GM19328 (cell line): ENCODE measurements around the gene CASK.

Source experiments
- ATAC-seq: cut with Tn5 transposase; IDR thresholded peaks from one replicate; pipeline ENCODE4 v1.9.1; 2021; ENCODE audit warnings: mild to moderate bottlenecking, moderate library complexity; ENCODE audit not compliant: unreplicated experiment

Gene CASK

GRCh38 chrX:41857670-41858069, 65.7 kb downstream of the CASK start:
- ATAC-seq: no peak

- no peak for ATAC-seq
These were observed 76.6 kb downstream of the CASK start for GRCh38 chrX:41846714-41847113.

DNA sequence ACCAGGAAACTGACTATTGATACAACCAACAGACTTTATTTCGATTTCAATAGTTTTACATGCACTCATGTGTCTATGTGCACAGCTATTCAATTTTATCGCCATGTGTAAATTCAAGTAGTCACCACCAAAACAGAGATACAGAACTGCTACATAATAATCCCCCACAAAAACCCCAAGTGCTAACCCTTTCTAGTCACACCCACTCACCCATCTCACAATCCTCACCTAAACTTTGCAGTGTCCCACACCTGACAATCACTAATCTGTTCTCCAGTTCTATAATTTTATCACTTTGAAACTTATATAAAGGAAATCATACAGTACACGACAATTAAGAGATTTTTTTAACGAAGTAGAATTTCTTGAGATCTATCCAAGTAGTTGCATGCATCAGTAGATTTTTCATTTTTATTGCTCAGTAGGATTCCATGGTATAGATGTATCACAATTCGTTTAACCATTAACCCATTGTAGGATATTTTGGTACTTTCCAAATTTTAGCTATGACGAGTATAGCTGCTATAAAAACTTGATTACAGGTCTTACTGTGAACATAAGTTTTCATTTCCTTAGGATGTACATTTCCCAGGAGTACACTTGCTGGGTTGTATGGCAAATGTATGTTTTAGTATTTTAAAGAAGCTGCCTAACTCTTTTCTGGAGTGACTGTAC, 85.9 kb downstream of the CASK start:
- ATAC-seq: no peak

- ATAC-seq: no peak
These were observed 94.5 kb downstream of the CASK start for GRCh38 chrX:41828826-41829225.

DNA sequence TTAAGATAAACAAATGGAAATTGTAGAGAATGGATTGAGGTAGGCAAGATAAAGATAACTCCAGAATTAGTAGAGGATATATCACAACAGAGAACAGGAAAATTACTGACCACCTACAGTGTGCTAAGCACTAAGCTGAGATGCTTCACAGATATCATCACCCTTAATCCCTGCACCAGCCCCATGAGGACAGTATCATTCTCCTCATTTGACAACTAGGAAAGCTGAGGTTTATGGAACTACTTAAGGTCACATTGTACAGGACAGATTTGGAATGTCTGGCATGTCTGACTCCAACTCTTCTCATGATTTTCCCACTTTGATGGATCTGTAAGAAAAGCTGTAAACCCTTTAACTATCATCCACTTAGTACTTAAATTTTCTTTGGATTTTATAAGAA, 95.5 kb downstream of the CASK start:
- ATAC-seq: no peak

DNA sequence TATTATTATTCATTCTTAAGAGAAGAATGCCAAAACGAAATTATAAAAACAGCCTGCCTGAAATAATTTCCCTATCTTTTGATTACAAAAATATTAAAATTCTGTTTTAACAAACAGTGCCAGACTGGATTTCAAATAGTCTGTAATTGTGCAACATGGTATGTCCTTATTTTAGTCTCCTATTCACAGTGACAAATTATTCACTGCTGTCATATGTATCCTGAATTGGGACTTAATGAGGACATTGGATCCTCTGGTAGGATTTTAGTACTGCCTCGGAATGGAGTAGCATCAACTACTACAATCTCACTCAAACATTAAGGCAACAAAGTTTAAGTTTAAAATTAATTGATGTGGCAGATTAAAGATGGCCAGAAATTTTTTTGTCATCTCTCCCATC, 97.6 kb downstream of the CASK start:
- no peak for ATAC-seq

GRCh38 chrX:41824551-41824950, 98.8 kb downstream of the CASK start:
- ATAC-seq: no peak

GRCh38 chrX:41823402-41823801, 100.0 kb downstream of the CASK start:
- ATAC-seq: no peak

DNA sequence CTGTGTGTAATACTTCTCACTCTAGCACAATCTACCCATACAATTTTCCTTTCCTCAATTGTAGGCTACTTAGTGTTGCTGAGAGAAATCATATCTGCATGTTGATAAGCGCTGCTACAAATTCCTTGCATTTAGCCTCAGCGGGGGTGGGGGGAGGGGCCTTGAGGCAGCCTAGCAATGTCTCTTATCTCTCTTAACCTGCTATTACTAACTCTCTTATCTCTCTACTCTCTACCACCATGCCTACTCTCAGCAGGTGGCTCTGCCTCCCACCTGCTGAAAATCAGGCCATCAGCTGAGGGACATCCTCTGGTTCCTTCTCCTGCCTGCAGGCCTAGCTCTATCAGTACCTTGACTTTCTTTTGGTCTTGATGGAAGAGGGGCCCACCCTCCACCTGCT, 100.5 kb downstream of the CASK start:
- ATAC-seq: no peak

DNA sequence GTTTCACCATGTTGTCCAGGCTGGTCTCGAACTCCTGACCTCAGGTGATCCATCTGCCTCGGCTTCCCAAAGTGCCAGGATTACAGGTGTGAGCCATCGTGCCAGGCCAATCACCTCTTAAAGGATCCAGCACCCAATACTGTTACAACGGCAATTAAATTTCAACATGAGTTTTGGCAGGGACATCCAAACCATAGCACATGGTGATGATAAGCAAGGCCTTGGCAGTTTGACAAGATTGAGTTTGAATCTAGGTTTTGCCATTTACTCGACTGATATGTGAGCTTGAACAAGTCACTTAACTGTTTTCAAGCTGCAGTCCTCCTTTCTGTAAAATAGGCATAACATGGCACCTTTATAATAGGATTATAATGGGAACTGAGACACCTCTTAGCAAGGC, 115.3 kb downstream of the CASK start:
- ATAC-seq: no peak

- ATAC-seq: no peak
These were observed 120.4 kb downstream of the CASK start for GRCh38 chrX:41802958-41803357.

DNA sequence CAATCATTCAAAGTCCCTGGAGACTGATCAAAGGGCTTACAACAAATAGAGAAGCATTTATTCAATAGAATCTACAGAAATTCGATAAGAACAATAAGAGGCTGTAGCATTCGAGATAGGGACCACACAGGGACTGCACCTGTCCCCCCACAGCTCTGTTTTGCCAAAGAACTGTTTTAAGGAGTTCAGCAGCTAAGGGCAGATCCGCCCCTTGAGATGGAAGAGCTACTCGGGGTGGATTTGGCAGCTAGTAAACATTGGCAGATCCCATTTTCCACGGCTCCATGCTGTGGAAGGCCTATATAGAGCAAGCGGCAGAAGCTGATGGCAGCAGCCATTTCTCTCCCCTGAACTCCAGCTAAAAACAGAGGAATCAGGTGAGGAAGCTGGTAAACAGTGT, 123.7 kb downstream of the CASK start:
- no peak for ATAC-seq

DNA sequence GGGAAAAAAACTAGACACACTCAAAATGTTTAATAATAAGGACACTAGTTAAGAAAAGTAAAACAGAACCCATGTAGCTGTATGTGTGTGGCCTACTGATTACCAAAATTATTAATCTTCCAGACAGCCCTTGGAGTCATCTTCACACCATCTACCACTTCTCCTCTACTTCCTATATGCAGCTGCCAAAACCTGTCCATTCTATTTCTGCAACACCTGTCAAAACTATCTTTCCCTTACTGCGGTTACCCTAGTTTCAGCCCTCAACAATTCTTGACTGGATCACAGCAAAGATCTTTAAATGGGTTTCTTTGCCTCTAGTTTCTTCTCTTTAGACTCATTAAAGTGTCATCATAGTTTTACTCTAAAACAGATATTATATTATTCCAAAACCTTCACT, 126.8 kb downstream of the CASK start:
- no peak for ATAC-seq

DNA sequence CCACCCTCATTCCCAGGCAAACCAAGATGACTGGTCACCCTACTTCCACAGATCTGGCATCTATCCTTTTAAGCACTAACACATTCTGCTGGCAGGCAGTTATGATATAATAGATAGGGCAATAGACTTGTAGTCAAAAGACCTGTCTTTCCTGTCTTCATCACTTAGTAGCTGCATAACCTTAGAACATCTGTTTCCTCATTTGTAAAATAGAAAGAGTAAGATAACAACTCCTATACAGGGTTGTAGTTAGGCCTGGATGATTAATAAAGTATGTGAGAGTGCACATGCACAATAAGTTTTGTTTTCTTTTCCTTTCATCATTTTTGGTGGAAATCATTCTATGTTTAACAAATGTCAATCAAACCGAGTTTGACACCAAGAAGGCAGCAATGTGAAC, 127.3 kb downstream of the CASK start:
- no peak for ATAC-seq

GRCh38 chrX:41789374-41789773, 134.0 kb downstream of the CASK start:
- no peak for ATAC-seq

- no peak for ATAC-seq
These were observed 137.7 kb downstream of the CASK start for GRCh38 chrX:41785685-41786084.

- ATAC-seq: no peak
These were observed 141.9 kb downstream of the CASK start for GRCh38 chrX:41781500-41781899.

DNA sequence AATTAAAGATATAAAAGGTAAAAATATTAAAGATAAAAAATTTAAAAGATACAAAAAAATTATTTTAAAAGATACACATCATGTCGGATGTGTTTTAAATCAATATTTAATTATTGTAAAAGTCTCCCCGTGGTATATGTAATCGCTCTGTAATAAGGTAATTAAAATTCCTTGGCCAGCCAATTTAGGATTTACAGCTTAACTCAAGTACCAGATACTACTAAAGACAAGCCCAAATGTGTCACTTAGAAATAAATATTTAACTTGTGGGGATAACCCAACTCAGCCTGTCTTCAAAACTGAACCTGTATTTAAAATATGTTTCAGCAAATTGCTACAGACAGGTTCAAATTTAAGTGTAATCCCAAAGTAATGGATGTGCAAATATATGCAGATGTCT, 143.4 kb downstream of the CASK start:
- ATAC-seq: no peak

DNA sequence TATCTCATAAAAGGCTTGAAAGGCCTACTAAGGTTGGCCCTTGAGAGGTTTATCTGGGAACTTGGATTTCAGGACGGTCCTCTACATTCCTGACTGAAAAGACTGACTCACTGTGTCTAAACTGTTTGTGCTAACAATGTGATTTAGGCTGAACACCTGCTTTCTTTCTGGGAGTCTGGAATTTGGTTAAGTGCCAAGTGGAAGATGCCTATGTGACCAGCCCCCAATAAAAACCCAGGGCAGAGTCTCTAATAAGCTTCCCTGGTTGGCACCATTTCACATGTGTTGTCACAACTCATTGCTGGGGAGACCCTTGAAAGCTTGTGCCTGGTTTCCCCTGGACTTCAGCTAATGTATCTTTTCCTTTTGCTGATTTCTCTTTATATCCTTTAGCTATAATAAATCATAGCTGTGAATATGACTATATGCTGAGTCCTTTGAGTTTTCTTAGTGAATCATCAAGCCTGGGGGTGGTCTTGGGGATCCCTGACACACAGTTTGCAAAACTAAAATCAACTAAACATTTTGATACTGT, 144.3 kb downstream of the CASK start:
- ATAC-seq: no peak

DNA sequence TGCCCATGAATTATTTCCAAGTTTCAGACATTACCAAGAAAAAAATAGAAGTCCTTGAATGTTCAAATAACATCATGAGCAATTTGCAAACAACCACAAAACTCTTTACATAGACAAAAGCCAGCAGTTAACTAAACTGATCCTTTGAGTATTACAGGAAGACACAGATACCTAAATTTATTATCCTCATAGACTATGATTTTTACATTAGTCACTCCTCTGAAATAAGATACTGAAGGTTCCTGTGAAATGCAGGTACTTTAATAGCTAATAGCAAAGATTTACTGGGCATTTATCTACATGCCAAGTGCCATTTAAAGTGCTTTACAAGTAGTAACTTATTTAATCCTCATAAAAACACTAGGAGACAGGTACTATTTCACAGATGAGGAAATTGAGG, 161.7 kb downstream of the CASK start:
- no peak for ATAC-seq

GRCh38 chrX:41761169-41761568, 162.2 kb downstream of the CASK start:
- ATAC-seq: no peak

DNA sequence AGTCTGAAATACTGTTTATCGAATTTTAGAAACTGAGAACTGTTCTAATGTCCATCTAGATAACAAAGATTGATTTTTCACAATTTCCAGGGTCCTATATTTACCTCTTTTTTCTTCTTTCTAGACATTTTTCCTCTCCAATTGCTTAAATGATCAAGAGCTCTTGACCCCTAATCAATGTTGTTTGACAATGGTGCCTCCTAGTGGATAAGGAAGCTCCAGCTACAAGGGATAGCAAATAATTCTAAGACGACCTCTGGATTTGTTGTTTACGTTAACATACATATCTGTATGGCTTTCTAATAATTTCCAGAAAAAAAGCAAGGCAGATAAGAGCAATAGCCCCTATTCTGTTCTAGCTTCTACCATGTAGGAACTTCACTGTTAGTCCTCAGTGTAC, 163.5 kb downstream of the CASK start:
- ATAC-seq: no peak

- no peak for ATAC-seq
These were observed 165.0 kb downstream of the CASK start for GRCh38 chrX:41758401-41758800.
